H1 (cell line): ENCODE data around the gene CD4. TPM values are rescaled to one million over a fixed set of nuclear protein-coding genes. Genes with fewer than 3 reads are reported as not detected.
"Not testable (repeated sequence)": the region's sequence is repeated elsewhere in the genome, so short reads cannot be mapped to it uniquely, and the experiment has no call there.

Experiments
- CTCF ChIA-PET: fragments of 300-600 bp; sonication (Branson Sonifier 250); formaldehyde crosslinking; loops from one replicate; lab custom pipeline; 2021; ENCODE audit not compliant: partially characterized antibody; lab: Charles Lee
- POLR2A ChIA-PET: fragments of 300-600 bp; sonication (Branson Sonifier 250); formaldehyde crosslinking; loops from one replicate; lab custom pipeline; 2021; ENCODE audit warnings: inconsistent platforms; ENCODE audit not compliant: partially characterized antibody; lab: Charles Lee
- DNase-seq, 2 experiments: peaks; one replicate each; pipeline versions ENCODE4 v3.0.0 to v3.0.0-alpha.2; 2010 to 2022; ENCODE audit warnings: low spot score in 2 of 2, low read depth in 1 of 2, mixed read lengths in 1 of 2
- FAIRE-seq: peaks from 2 replicates; lab custom pipeline; 2011; peaks lifted over from hg19 to GRCh38; lab: Jason Lieb, UNC
- H2AFZ ChIP-seq: 2 replicates; pipeline ENCODE4 v1.8.1; 2012; ENCODE audit warnings: low read length, inconsistent platforms
- H2AK5ac ChIP-seq: 2 replicates; pipeline ENCODE4 v1.6.1; 2013; ENCODE audit warnings: low read depth, low read length
- H2BK120ac ChIP-seq: replicated peaks from 2 replicates; pipeline ENCODE3; 2013; ENCODE audit warnings: low read depth, low read length, inconsistent platforms
- H2BK12ac ChIP-seq: 2 replicates; pipeline ENCODE4 v1.6.1; 2013; ENCODE audit warnings: low read depth, low read length
- H2BK15ac ChIP-seq: 2 replicates; pipeline ENCODE4 v1.6.1; 2013; ENCODE audit warnings: low read length
- H2BK20ac ChIP-seq: 2 replicates; pipeline ENCODE4 v1.6.1; 2013; ENCODE audit warnings: low read length
- H2BK5ac ChIP-seq: 2 replicates; pipeline ENCODE4 v1.6.1; 2013; ENCODE audit warnings: low read depth, low read length
- H3K14ac ChIP-seq: 2 replicates; pipeline ENCODE4 v1.6.1; 2013; ENCODE audit warnings: inconsistent platforms; ENCODE audit not compliant: insufficient read length
- H3K18ac ChIP-seq: 2 replicates; pipeline ENCODE4 v1.6.1; 2013; ENCODE audit warnings: low read length; ENCODE audit errors: extremely low read depth
- H3K23ac ChIP-seq: 2 replicates; pipeline ENCODE4 v1.6.1; 2013; ENCODE audit warnings: inconsistent platforms; ENCODE audit not compliant: insufficient read length
- H3K23me2 ChIP-seq: 2 replicates; pipeline ENCODE4 v1.6.1; 2013; ENCODE audit warnings: low read depth, low read length
- H3K27ac ChIP-seq: 2 replicates; pipeline ENCODE4 v1.6.1; 2011; ENCODE audit warnings: low read depth, low read length, inconsistent platforms
- H3K27me3 ChIP-seq, 4 experiments: replicated peaks in 1 of 4; 1 replicate in 1 of 4; 2 replicates in 3 of 4; pipeline versions ENCODE4 v1.6.1 to v1.8.1; 2011 to 2013; ENCODE audit warnings: low read length in 3 of 4, mild to moderate bottlenecking in 3 of 4, inconsistent platforms in 2 of 4, mixed read lengths in 2 of 4, moderate library complexity in 1 of 4; ENCODE audit not compliant: control insufficient read depth in 3 of 4, insufficient read depth in 3 of 4; ENCODE audit errors: extremely low read depth in 1 of 4
- H3K36me3 ChIP-seq, 4 experiments: 2 replicates each; pipeline versions ENCODE4 v1.6.1 to v1.8.1; 2011 to 2013; ENCODE audit warnings: mild to moderate bottlenecking in 4 of 4, low read length in 3 of 4, moderate library complexity in 2 of 4, control low read depth in 1 of 4, inconsistent platforms in 1 of 4; ENCODE audit not compliant: insufficient read depth in 4 of 4, control insufficient read depth in 2 of 4
- H3K4ac ChIP-seq: replicated peaks from 2 replicates; pipeline ENCODE3; 2013; ENCODE audit warnings: low read length, low read depth, mixed read lengths, inconsistent platforms; ENCODE audit not compliant: insufficient read length
- H3K4me1 ChIP-seq, 4 experiments: replicated peaks in 1 of 4; 1 replicate in 1 of 4; 2 replicates in 3 of 4; pipeline versions ENCODE4 v1.6.1 to v1.8.1; 2011 to 2013; ENCODE audit warnings: low read length in 3 of 4, inconsistent platforms in 2 of 4, mixed read lengths in 1 of 4; ENCODE audit not compliant: insufficient read depth in 4 of 4, control insufficient read depth in 3 of 4
- H3K4me2 ChIP-seq, 2 experiments: 2 replicates each; pipeline versions ENCODE4 v1.6.1 to v1.8.1; 2011 to 2013; ENCODE audit warnings: low read depth in 2 of 2, low read length in 2 of 2, control low read depth in 1 of 2, inconsistent platforms in 1 of 2, mild to moderate bottlenecking in 1 of 2; ENCODE audit not compliant: insufficient read depth in 1 of 2
- H3K4me3 ChIP-seq, 4 experiments: fragments of 200-600, 300-600 bp in 1 of 4; sonication (generic), shearing (Covaris generic), sonication (Bioruptor Twin) in 1 of 4; 2 replicates each; pipeline versions ENCODE4 v1.5.1 to v1.8.1; 2011 to 2016; ENCODE audit warnings: low read length in 4 of 4, low read depth in 3 of 4, control low read depth in 2 of 4, inconsistent platforms in 2 of 4, mild to moderate bottlenecking in 2 of 4, mixed read lengths in 1 of 4, moderate library complexity in 1 of 4; ENCODE audit not compliant: insufficient read depth in 2 of 4; ENCODE audit errors: extremely low read depth in 1 of 4
- H3K56ac ChIP-seq: replicated peaks from 2 replicates; pipeline ENCODE3; 2013; ENCODE audit warnings: low read depth, mild to moderate bottlenecking, mixed read lengths, low read length, inconsistent platforms; ENCODE audit not compliant: insufficient read length
- H3K79me1 ChIP-seq: 2 replicates; pipeline ENCODE4 v1.6.1; 2013; ENCODE audit warnings: low read depth, low read length, control low read depth
- H3K79me2 ChIP-seq, 2 experiments: 2 replicates each; pipeline versions ENCODE4 v1.6.1 to v1.8.1; 2012 to 2013; ENCODE audit warnings: low read length in 2 of 2, mild to moderate bottlenecking in 2 of 2, inconsistent platforms in 1 of 2; ENCODE audit not compliant: insufficient read depth in 2 of 2, control insufficient read depth in 1 of 2
- H3K9ac ChIP-seq, 4 experiments: replicated peaks in 1 of 4; 1 replicate in 1 of 4; 2 replicates in 3 of 4; pipeline versions ENCODE4 v1.6.1 to v1.8.1; 2011 to 2013; ENCODE audit warnings: low read depth in 3 of 4, low read length in 3 of 4, control low read depth in 2 of 4, mild to moderate bottlenecking in 2 of 4, moderate library complexity in 2 of 4, inconsistent platforms in 1 of 4; ENCODE audit errors: extremely low read depth in 1 of 4
- H3K9me3 ChIP-seq, 2 experiments: 2 replicates each; pipeline versions ENCODE4 v1.6.1 to v1.8.1; 2012 to 2013; ENCODE audit warnings: mild to moderate bottlenecking in 2 of 2, moderate library complexity in 2 of 2, control low read depth in 1 of 2, inconsistent platforms in 1 of 2, low read depth in 1 of 2, low read length in 1 of 2, mixed read lengths in 1 of 2; ENCODE audit not compliant: insufficient read depth in 2 of 2
- H4K20me1 ChIP-seq, 2 experiments: replicated peaks in 1 of 2; 2 replicates each; pipeline versions ENCODE3 to v1.8.1; 2011 to 2013; ENCODE audit warnings: inconsistent platforms in 2 of 2, low read length in 2 of 2, mild to moderate bottlenecking in 1 of 2; ENCODE audit not compliant: insufficient read depth in 2 of 2, control insufficient read depth in 1 of 2
- H4K5ac ChIP-seq: 2 replicates; pipeline ENCODE4 v1.6.1; 2013; ENCODE audit warnings: low read length, low read depth, mixed read lengths, inconsistent platforms; ENCODE audit not compliant: insufficient read length
- H4K8ac ChIP-seq: 2 replicates; pipeline ENCODE4 v1.8.0; 2013; ENCODE audit warnings: mild to moderate bottlenecking, moderate library complexity, low read length, inconsistent platforms; ENCODE audit not compliant: insufficient read depth; ENCODE audit errors: extremely low read depth
- H4K91ac ChIP-seq: replicated peaks from 2 replicates; pipeline ENCODE3; 2013; ENCODE audit warnings: low read length, mixed read lengths, inconsistent platforms; ENCODE audit not compliant: insufficient read length
- WGBS, 2 experiments: shearing (Covaris generic) in 1 of 2; methylation state at CpG; one replicate each; pipeline versions ENCODE4 v1.1.6 to v1.1.7; 2013 to 2015; ENCODE audit warnings: low lambda C conversion rate in 2 of 2, mixed read lengths in 2 of 2, inconsistent platforms in 1 of 2, low coverage in 1 of 2, missing lambda C conversion rate in 1 of 2; ENCODE audit not compliant: insufficient replicate concordance in 2 of 2, insufficient coverage in 1 of 2, insufficient read length in 1 of 2; ENCODE audit errors: extremely low coverage in 1 of 2, missing lambda C conversion rate in 1 of 2; 5-methylcytosine and 5-hydroxymethylcytosine counted together
- polyA plus RNA-seq, 7 experiments: library from polyadenylated mRNA; depleted of rRNA in 3 of 7; stranded (reverse) in 5 of 7; unstranded in 2 of 7; fragments of >200 nt in 5 of 7; fragments of 200-250 nt in 2 of 7; gene quantifications; 1 replicate in 5 of 7; 2 replicates in 1 of 7; 4 replicates in 1 of 7; pipeline versions ENCODE4 v1.2.1 to v1.2.3, GENCODE V29; 2011 to 2013; ENCODE audit warnings: missing spikeins in 2 of 7, mixed read lengths in 2 of 7
- total RNA-seq: library from RNA; stranded (reverse); fragmentation: NEBNext Ultra II Directional; extraction: Animal tissue kit (Norgen Biotek cat#: 25700); gene quantifications from 2 replicates; pipeline ENCODE4 v1.2.1, GENCODE V29; 2021

CD4 gene
- total and polyA plus RNA-seq, 2 of the 8 experiments (the other 6 are each of a cell fraction or from before 2014, with no cell fraction given): 3.4 to 5.1 TPM

- ChIA-PET POLR2A (interaction anchor here (0.9 to 1.6 kb wide), 3 partner anchors 10 to 92 kb away, joined by 3 to 10 read pairs (median 3); partner anchors contain the start of gene MLF2), CTCF (interaction anchor here (0.6 to 1.9 kb wide), 2 partner anchors 82 to 131 kb away, joined by 3 to 5 read pairs; no protein-coding TSS in a partner anchor)
- not testable (repeated sequence) for H4K8ac ChIP-seq, H3K27me3 ChIP-seq, H3K4me2 ChIP-seq, H3K4me1 ChIP-seq, FAIRE-seq, H2BK120ac ChIP-seq, H2BK12ac ChIP-seq, H3K4ac ChIP-seq, H3K9me3 ChIP-seq, H2BK20ac ChIP-seq, H2AFZ ChIP-seq, DNase-seq, H3K27ac ChIP-seq, H4K20me1 ChIP-seq, H4K5ac ChIP-seq, H3K79me1 ChIP-seq, H3K18ac ChIP-seq, H3K79me2 ChIP-seq, H3K9ac ChIP-seq, H3K23ac ChIP-seq, H4K91ac ChIP-seq, H3K14ac ChIP-seq, H3K56ac ChIP-seq, H2BK5ac ChIP-seq, H2AK5ac ChIP-seq, H3K4me3 ChIP-seq, H3K23me2 ChIP-seq, H2BK15ac ChIP-seq
- peaks cover 0 to 15% (median 4%) of the 10 kb centered on the region in 4 experiments; a peak in 6 of 8 replicates for H3K36me3 ChIP-seq
- 85% methylated on average over 12 of the region's 12 CpGs; no CpG with 5 or more reads in 1 of the 2 experiments for WGBS, 2 experiments
Observed at GRCh38 chr12:6742080-6742479, 47.2 kb upstream of the CD4 start.
